GM12864 (cell line): ENCODE results near the gene NEURL1B.

Experiments used
- DNase-seq: peaks from one replicate; pipeline ENCODE4 v3.0.0-alpha.2; 2011; ENCODE audit warnings: low read depth
- H3K4me3 ChIP-seq: 2 replicates; pipeline ENCODE4 v1.5.1; 2011; ENCODE audit warnings: mild to moderate bottlenecking, low read depth, low read length, control low read depth
- TF ChIP-seq, protein P1 (sequence below): IDR thresholded peaks from 2 replicates; pipeline ENCODE4 v1.5.1; 2011; ENCODE audit warnings: low read depth, mild to moderate bottlenecking, moderate library complexity, low read length, control low read depth, inconsistent platforms; ENCODE audit errors: missing control alignments

The NEURL1B gene

DNA sequence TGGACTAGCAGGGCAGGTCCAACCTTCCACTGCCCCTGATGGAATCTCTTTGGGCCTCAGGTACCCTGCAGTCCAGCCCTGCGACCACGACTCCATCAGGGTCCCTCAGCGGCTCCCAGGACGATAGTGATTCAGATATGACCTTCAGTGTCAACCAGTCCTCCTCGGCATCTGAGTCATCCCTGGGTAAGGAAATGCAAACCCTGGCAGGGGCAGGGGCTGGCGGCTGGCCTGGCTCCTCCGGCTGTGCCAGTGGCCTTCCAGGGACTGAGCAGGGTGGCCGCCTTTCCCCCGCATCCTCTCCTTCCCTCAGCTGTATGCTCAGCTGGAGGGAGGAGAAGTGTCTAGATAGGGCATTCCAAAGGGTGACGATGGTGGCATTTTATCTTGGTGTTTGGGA, 45.0 kb downstream of the NEURL1B start:
- DNase-seq: no peak
- no peak overlapping the region for H3K4me3 ChIP-seq
- TF ChIP-seq, protein P1, sequence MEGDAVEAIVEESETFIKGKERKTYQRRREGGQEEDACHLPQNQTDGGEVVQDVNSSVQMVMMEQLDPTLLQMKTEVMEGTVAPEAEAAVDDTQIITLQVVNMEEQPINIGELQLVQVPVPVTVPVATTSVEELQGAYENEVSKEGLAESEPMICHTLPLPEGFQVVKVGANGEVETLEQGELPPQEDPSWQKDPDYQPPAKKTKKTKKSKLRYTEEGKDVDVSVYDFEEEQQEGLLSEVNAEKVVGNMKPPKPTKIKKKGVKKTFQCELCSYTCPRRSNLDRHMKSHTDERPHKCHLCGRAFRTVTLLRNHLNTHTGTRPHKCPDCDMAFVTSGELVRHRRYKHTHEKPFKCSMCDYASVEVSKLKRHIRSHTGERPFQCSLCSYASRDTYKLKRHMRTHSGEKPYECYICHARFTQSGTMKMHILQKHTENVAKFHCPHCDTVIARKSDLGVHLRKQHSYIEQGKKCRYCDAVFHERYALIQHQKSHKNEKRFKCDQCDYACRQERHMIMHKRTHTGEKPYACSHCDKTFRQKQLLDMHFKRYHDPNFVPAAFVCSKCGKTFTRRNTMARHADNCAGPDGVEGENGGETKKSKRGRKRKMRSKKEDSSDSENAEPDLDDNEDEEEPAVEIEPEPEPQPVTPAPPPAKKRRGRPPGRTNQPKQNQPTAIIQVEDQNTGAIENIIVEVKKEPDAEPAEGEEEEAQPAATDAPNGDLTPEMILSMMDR: no peak

DNA sequence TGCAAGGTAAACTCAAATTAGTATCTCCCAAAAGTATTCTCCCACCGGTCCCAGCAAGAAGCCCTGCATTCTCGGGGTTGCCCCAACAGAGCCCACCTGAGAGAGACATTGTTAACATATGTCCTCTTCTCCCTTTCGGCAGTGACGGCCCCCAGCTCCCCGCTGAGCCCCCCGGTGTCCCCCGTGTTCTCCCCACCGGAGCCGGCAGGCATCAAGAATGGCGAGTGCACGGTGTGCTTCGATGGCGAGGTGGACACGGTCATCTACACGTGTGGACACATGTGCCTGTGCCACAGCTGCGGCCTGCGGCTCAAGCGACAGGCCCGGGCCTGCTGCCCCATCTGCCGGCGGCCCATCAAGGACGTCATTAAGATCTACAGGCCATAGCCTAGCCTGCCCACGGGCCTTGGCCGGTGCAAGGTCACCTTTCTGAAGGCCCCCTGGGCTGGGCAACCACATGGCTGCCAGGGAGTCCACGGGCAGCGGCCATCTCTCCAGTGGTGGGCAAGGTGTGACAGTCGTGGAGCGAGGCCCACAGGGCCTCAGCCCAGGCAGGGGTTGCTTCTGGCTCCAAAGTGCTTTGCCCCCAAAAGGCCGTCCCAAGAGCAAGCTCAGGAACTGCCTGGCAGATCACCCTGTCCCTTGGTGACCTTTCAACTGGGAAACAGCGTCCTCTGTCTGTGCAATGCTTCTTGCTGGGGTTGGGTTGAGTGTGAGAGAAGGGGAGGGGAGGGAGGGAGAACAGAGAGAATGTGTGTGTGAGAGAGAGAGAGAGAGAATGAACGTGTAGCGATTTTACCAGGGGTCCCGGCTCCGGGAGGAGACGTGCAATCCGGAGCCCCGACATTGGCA, 45.7 kb downstream of the NEURL1B start:
- H3K4me3 ChIP-seq: no peak overlapping the region
- TF ChIP-seq, protein P1: no peak
- DNase-seq: no peak

DNA sequence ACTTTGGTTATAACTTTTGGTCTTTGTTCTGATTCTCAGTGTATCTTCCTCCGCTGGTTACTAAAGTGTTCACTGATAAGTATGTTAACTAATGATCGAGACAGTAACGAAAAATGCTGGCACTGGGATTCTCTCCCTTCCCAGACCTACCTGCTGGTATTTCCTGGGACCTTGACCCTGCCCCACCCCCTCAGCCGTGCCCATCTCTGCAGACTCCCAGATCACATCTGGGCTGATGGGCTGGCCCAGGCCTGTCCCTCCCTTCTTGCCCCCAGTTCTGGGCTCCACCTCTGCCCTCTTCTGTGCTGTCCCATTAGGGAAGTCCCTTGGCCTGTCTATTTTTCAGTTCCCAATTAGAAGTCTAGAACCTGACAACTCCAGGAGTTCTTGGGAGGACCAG, 46.9 kb downstream of the NEURL1B start:
- TF ChIP-seq, protein P1: no peak
- no peak for DNase-seq
- no peak overlapping the region for H3K4me3 ChIP-seq

DNA sequence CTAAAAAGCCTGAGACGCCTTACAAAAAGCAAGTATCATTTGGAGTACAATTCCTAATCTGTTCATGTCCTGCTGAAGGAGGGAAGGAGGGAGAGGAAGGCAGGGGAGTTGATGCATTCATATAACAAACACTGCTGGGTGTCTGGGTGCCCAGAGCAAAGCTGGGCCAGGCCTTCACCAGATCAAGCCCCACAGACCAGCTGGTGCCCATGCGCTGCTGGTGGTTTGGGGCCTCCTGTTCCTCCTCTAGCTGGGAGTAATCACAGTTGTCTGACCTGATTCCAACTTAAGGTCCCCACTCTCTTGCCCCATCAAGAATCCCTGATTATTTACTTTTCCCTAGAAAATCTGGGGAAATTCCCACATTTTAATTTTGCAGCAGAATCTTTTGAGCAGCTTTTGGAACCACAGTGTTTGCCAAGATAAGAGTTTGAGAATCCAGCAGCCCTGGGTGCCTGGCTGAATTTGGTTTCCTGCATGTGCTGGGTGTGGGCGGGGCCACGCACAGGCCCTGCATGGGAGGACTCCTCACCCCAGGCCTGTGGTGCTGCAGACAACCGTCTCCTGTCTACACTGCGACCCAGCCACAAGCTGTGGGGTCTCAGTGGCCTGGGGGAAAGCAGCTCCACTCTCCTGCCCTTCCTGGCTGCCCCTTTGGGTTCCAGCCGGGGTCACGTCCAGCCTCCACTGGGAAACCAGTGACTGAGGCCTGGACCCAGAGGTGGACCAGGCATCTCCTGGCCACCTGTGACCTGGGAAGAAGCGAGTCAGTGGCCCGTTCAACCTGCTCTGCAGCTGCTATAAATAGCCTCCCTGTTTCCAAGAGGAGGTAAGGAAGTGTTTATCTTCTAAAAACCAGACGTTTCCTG, 47.5 kb downstream of the NEURL1B start:
- DNase-seq: no peak
- TF ChIP-seq, protein P1: no peak
- H3K4me3 ChIP-seq: no peak overlapping the region

DNA sequence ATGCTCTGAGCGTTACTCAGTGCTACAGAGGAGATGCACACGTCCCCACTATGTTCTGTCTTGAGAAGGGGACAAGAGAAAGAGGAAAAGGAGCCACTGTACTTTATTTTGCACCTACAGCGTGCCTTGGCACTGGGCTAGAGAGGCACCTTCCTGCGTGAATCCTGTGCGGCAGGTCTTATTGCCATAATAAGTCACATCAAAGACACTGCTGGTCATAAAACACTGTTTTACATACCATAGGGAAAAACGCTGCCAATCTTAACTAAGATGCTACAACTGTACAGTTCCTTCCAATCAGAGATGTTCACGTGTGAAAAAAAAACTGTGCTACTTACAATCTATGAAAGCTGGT, 48.1 kb downstream of the NEURL1B start:
- TF ChIP-seq, protein P1: no peak
- H3K4me3 ChIP-seq: no peak overlapping the region
- no peak for DNase-seq

DNA sequence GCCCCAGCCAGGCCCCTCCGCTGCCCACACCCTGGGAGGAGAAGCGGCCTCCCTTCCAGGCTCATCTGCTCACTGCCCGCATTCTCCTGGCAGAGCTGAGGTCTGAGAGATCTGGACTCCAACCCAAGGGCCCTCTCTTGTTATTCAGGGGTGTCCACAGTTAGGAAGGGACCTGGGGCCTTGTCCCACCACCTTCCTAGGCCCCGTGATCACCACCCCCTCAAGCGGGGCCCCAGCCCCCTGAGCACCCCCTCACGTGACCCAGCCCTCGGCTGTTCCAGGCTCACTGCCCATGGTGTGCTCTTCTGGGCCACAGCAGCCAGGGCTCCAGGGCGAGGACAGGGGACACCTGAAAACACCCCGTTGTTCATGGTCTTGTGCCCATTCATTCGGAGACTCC, 48.7 kb downstream of the NEURL1B start:
- no peak for DNase-seq
- TF ChIP-seq, protein P1: no peak
- H3K4me3 ChIP-seq: no peak overlapping the region
